UCSD-AML1 (cell line): ENCODE data around the gene P2RX3.
"Not testable (repeated sequence)": the region's sequence is repeated elsewhere in the genome, so short reads cannot be mapped to it uniquely, and the experiment has no call there.

ENCODE experiments used
- DNase-seq: peaks from one replicate; lab custom pipeline; 2025; ENCODE audit not compliant: unreplicated experiment; lab: John Stamatoyannopoulos, UW

The P2RX3 gene

GRCh38 chr11:57348636-57349313 lies 10.6 kb downstream of the P2RX3 start:
- DNase-seq = no peak

DNA sequence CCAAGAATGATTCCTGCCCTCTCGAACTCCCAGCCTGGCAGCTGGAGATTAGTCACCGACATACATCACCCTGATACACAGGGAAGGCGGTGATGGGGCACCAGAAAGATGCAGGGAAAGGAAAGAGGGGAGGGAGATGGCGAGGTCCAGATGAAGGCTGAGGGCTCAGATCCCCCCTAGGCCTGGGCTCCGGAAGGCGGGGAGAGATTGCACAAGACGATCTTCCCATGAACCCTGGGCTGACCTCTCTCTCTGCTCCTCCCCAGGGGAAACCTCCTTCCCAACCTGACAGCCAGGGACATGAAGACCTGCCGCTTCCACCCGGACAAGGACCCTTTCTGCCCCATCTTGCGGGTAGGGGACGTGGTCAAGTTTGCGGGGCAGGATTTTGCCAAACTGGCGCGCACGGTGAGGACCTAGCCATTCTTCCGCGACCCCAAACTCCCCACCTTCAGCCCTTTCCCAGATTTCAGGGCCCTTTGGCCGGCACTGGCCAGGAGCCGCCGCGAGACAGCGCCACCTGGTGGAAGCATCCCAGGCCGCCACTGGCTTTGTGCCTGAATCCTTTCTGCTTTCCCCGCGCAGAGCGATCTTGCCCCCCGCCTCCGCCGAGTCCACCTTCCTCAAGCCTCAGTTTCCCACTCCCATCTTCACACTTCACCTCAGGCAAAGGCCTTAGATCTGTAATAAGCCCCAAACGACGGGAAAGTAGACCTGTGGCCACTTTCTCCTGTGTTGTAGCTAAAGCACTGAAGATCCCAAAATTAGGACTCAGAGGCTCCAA lies 11.5 kb downstream of the P2RX3 start:
- DNase-seq = no peak

- DNase-seq = no peak
Observed at GRCh38 chr11:57353036-57353435, 14.9 kb downstream of the P2RX3 start.

DNA sequence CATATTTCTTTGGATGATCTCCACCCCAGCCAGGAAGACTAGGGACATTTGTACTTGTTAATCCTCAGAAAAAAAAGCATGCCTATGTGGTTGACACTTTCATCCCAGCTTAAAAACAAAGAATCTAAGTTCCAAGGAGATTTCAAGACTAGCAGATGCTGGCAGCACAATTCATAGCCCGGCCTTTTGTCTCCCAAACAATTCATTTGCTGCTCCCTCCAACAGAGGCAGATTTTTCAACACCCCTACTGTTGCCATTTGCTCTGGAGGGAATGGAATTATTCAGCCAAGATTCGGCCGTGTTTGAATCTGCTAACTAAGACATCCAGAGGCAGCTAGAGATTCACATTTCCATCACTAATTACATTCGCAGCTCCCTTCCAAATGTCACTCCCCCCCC lies 15.3 kb downstream of the P2RX3 start:
- DNase-seq = no peak

DNA sequence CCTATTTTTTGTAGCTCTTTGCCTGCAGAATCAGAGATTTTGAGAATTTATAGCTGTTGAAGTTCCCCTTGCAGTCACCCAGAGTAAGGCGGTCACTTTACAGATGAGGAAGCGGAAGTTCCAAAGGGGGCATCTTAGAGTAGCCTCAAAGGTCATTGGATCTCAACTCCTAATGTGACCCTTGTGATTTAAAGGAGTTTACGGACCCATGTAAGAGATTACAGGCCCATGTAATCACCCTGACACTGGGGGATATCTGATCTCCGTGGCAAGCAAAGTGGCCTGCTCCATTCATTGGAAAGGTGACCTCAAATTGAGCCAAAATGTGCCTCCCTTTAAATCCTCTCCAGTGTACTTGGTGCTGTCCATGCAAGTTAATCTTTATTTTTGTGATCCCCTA lies 15.7 kb downstream of the P2RX3 start:
- DNase-seq = no peak

GRCh38 chr11:57354699-57355098 lies 16.5 kb downstream of the P2RX3 start:
- peak; percentile 69 for DNase-seq

GRCh38 chr11:57356268-57356667 lies 18.1 kb downstream of the P2RX3 start:
- no peak for DNase-seq

DNA sequence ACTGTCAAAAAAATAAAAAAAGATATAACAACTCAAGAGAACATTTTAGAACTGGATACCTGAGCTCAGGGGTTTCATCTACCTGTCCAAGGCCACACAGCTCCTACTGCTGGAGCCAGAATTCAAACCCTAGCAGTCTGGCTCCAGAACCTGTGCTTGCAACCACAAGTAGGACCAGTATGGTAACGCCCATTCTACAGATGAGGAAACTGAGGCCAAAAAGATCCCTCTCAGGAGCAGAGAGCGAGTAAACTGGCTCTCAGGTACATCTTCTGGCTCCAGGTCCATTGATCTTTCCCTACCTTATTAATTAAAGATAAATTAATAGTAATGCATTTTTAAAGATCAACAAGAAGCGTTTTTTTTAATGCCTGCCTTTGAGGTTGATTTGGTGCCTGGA lies 19.2 kb downstream of the P2RX3 start:
- no peak for DNase-seq

DNA sequence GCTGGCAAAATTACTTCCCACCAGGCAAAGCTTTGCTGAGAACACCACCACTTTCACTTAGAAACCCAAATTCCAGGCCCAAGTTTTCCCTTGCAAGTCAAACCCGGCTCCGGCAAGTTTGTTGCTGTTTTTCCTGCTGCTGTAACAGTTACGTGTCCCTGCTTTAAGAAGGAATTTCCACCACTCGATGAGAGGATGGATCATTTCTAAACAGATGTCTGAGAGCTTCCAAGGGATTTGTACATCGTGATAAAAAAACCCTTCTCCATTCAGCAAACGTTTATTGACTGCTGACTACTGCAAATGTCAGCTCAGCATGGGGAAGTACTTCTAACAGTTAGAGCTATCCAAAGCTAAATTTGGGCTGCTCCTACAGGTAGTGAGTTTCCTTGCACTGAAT lies 19.7 kb downstream of the P2RX3 start:
- no peak for DNase-seq

DNA sequence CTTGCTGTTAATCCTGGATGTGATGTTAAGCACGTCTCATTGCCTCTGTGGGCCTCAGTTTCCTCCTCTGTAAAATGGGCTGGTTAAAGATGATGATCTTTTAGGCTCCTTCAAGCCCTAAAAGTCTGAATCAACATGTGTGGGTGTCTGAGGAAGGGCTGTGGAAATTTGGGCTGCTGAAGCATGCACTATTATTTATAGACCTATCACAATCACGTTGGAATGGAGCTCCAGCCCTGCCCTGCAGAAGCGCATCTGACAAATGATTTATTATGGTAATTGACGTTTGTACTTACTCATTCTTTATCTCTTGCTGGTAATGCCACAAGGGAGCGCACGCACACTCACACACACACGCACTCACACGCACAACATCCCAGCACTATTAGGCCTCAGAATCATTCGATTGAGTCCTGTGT lies 20.4 kb downstream of the P2RX3 start:
- no peak for DNase-seq

GRCh38 chr11:57358991-57359390 lies 20.8 kb downstream of the P2RX3 start:
- DNase-seq = no peak

DNA sequence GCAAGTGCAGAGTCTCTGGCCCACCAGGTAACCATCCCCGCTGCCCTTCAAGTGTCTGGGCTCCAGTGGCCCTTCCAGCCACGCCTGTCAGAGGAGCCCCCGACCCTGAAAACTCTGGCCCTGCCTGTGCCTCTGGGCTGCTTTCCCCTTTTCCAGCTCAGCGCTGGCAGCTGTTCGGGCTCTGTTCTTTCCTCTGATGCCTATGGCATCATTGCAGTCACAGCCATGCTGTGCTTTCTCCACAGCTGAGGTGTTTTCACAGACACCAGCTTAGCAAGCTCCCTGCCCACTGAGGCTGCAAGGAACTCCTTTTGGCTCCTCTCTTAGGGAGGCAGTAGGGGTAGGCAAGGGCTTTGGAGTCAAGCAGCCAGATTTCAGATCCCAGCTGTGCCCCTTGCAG lies 21.2 kb downstream of the P2RX3 start:
- no peak for DNase-seq

- DNase-seq = no peak
Observed at GRCh38 chr11:57359896-57360690, 21.9 kb downstream of the P2RX3 start.

DNA sequence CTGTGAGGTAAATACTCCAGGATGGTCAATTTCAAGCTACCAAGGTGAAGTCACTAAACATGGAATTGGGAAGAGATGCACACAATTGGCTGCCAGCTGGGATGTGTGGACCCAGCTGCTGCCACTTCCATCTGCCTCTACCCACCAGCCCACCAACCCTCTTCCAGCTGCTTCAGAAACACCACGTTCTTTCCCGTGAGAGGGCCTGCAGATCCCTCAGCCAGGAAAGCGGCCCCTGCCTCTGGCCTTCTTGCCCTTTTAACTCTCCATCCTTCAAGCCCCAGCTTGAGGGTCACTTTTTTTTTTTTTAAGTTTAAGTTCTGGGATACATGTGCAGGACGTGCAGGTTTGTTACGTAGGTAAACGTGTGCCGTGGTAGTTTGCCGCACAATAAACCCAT lies 22.8 kb downstream of the P2RX3 start:
- no peak for DNase-seq

DNA sequence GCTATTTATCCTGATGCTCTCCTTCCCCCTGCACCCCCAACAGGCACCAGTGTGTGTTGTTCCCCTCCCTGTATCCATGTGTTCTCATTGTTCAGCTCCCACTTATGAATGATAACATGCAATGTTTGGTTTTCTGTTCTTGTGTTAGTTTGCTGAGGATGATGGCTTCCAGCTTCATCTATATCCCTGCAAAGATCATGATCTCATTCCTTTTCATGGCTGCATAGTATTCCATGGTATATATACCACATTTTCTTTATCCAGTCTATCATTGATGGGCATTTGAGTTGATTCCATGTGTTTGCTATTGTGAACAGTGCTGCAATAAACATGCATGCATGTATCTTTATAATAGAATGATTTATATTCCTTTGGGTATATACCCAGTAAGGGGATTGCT lies 23.3 kb downstream of the P2RX3 start:
- not testable (repeated sequence) for DNase-seq

DNA sequence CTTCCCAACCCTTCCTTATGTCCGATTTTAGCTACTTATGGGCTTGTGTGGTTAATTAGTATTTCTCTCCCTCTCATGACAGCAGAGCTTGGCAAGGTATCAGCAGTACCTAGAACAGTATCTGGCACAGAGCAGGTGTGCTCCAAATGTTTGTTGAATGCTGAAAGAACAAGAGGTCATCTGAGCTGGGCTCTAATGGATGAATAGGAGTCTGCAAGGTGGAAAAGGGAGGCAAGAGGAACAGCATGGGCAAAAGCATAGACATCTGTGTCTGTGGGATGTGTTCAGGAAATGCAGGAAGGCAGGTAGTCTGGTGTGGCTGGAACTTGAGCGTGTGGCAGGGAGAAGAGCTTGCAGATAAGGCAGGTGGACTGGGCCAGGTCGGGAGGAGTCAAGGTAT lies 23.8 kb downstream of the P2RX3 start:
- DNase-seq = no peak

DNA sequence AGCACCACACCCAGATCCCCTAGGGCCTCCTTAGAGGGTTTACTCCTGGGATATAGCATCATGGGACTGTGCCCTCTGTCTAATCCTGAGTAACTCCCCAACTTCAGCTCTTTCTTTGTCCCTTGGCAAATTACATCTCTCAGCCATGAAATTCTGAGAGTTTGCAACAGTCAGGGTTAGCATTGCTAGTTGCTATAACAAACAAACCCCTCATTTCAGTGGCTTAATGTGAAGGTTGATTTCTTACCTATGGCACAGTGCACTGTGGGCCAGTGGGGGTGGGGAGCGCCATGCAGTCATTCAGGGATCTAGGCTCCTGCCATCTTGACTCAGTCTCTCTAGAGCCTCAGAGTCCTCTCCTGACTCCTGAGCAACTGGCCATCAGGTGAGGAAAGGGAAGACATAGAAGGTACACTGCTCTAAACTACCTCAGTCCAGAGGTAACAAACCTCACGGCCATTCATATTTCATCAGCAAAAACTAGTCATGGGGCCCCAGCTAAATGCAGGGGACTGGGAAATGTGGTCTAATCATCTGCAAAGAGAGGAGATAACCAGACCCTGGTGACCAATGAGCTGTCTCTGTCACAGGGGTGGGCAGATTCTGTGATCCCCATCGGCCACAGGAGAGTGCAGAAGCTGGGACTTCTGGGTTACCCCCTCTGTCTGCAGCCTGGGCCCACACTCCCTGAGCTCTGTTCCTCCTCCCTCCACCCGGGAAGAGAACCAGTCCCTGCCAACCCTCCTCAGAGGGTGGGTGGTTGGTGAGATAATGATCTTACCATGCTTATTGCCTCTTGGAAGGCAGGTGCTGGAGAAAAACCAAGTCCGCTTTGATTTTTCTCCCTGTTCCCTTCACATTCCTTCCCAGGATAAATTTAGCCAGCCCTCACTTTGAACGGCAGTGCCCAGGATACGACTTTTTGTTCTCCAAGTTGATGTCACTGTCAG lies 25.3 kb downstream of the P2RX3 start:
- DNase-seq = no peak

GRCh38 chr11:57364851-57365660 lies 26.9 kb downstream of the P2RX3 start:
- no peak for DNase-seq

DNA sequence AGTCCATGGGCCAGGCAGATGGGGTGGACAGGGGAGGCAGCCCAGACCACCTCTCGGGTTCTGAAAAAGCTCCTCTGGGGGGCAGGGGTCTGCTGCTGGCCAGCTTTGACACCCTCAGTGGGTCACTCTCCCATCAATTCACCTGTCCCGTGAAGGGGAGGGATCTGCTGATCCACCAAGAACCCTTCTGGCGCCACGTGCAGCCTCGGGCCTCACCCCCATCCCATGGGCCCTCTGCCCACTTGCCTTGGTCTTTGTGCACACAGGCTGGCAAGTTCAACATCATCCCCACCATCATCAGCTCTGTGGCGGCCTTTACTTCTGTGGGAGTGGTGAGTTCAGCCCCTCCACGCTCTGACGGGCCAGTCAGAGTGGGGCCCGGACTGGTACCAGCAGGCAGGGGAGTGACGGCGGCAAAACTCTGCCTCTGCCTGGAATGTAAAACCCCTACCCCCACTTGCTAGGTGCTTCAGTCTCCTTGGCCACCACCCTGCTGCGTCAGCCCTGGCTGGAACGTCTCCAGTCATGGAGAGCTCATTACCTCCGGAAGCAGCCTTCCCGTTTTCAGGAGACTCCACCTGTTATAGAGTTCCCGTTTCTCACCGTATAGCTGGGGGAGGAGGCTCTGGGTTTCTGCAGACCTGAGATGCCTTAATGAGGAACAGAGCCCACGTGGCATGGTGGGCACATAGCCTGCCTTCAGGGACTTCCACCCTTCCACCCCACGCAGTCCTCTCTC lies 30.1 kb downstream of the P2RX3 start:
- peak; percentile 50 for DNase-seq
